AG09309 (cell line): ENCODE data around the gene RASA1.

Experiments
- DNase-seq: peaks from one replicate; pipeline ENCODE4 v3.0.0-alpha.2; 2010; ENCODE audit warnings: low read depth
- H3K4me3 ChIP-seq: 2 replicates; pipeline ENCODE4 v1.5.1; 2011; ENCODE audit warnings: mild to moderate bottlenecking, low read depth, low read length, moderate library complexity; ENCODE audit not compliant: control insufficient read depth
- TF ChIP-seq, protein P1 (sequence below): IDR thresholded peaks from 2 replicates; pipeline ENCODE4 v1.5.1; 2011; ENCODE audit warnings: mild to moderate bottlenecking, low read depth, low read length, inconsistent platforms; ENCODE audit not compliant: insufficient read depth, control insufficient read depth; ENCODE audit errors: missing control alignments

The RASA1 gene

DNA sequence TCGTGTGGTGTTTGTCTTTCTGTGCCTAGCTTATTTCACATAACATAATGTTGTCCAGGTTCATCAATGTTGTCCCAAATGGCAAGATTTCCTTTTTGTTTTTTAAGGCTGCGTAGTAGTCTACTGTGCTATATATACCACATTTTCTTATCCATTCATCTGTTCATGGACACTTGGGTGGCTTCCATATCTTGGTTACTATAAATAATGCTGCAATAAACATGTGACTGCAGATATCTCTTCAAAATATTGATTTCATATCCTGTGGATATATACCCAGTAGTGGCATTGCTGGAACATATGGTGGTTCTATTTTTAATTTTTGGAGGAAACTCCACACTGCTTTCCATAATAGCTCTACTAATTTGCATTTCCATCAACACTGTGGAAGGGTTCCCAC, 170.5 kb downstream of the RASA1 start:
- no peak overlapping the region for H3K4me3 ChIP-seq
- TF ChIP-seq, protein P1, sequence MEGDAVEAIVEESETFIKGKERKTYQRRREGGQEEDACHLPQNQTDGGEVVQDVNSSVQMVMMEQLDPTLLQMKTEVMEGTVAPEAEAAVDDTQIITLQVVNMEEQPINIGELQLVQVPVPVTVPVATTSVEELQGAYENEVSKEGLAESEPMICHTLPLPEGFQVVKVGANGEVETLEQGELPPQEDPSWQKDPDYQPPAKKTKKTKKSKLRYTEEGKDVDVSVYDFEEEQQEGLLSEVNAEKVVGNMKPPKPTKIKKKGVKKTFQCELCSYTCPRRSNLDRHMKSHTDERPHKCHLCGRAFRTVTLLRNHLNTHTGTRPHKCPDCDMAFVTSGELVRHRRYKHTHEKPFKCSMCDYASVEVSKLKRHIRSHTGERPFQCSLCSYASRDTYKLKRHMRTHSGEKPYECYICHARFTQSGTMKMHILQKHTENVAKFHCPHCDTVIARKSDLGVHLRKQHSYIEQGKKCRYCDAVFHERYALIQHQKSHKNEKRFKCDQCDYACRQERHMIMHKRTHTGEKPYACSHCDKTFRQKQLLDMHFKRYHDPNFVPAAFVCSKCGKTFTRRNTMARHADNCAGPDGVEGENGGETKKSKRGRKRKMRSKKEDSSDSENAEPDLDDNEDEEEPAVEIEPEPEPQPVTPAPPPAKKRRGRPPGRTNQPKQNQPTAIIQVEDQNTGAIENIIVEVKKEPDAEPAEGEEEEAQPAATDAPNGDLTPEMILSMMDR = no peak
- DNase-seq = no peak
